ENCODE measurements around the gene TERT. TPM values are rescaled to one million over a fixed set of nuclear protein-coding genes. Genes with fewer than 3 reads are reported as not detected.

Gene TERT
- total and polyA plus RNA-seq, 2 of the 8 experiments (the other 6 are each of a cell fraction or from before 2014, with no cell fraction given) = 13.1 to 23.1 TPM

- TF ChIP-seq, protein P1, sequence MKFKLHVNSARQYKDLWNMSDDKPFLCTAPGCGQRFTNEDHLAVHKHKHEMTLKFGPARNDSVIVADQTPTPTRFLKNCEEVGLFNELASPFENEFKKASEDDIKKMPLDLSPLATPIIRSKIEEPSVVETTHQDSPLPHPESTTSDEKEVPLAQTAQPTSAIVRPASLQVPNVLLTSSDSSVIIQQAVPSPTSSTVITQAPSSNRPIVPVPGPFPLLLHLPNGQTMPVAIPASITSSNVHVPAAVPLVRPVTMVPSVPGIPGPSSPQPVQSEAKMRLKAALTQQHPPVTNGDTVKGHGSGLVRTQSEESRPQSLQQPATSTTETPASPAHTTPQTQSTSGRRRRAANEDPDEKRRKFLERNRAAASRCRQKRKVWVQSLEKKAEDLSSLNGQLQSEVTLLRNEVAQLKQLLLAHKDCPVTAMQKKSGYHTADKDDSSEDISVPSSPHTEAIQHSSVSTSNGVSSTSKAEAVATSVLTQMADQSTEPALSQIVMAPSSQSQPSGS (IDR thresholded peaks at IDR 0.05; ENCODE audit: low read length) = no peak
- no peak for TF ChIP-seq BCL11A (IDR thresholded peaks at IDR 0.05; ENCODE audit: low read depth in 2 of 2, low read length in 2 of 2)
- TF ChIP-seq RXRA (IDR thresholded peaks at IDR 0.05; ENCODE audit: insufficient read depth, low read depth, low read length) = no peak
- TF ChIP-seq SP2 (IDR thresholded peaks at IDR 0.05; ENCODE audit: low read length) = no peak
- no peak for TF ChIP-seq SAP30 (IDR thresholded peaks at IDR 0.05; ENCODE audit: insufficient read depth, insufficient replicate concordance, low read length)
- TF ChIP-seq GABPA (IDR thresholded peaks at IDR 0.05; ENCODE audit: borderline replicate concordance, insufficient read depth, low read length) = no peak
- TF ChIP-seq NANOG (IDR thresholded peaks at IDR 0.05; ENCODE audit: insufficient read depth, low read depth, low read length, poor library complexity, severe bottlenecking) = no peak
- no peak for TF ChIP-seq KDM1A (IDR thresholded peaks at IDR 0.05; ENCODE audit: borderline replicate concordance, low read length)
- TF ChIP-seq TAF7 (optimal IDR thresholded peaks at IDR 0.05; ENCODE audit: borderline replicate concordance, low read depth, low read length) = no peak
- 0 out of 2 replicates have a peak, but pooled peaks have one; percentile 18 for TF ChIP-seq TAF1 (IDR thresholded peaks at IDR 0.05; ENCODE audit: low read depth, low read length)
- no peak for TF ChIP-seq E2F6 (IDR thresholded peaks at IDR 0.05)
- TF ChIP-seq CBX5 (IDR thresholded peaks at IDR 0.05; ENCODE audit: low read depth, low read length) = no peak
- no peak for TF ChIP-seq POLR2A (IDR thresholded peaks at IDR 0.05; ENCODE audit: control extremely low read depth in 1 of 2, low read depth in 2 of 2, low read length in 2 of 2)
- TF ChIP-seq RFX5 (IDR thresholded peaks at IDR 0.05; ENCODE audit: borderline replicate concordance, low read depth, low read length) = no peak
- no peak for TF ChIP-seq USF2 (IDR thresholded peaks at IDR 0.05; ENCODE audit: low read length)
- TF ChIP-seq CTBP2 (IDR thresholded peaks at IDR 0.05; ENCODE audit: borderline replicate concordance, insufficient read depth, insufficient read length, low read length) = no peak
- TF ChIP-seq SIX5 (IDR thresholded peaks at IDR 0.05; ENCODE audit: low read depth, low read length) = no peak
- TF ChIP-seq POLR2AphosphoS5 (IDR thresholded peaks at IDR 0.05; ENCODE audit: low read depth, low read length) = no peak
- no peak for TF ChIP-seq ASH2L (IDR thresholded peaks at IDR 0.05; ENCODE audit: low read length)
- peak; percentile 6; the same call in 1 of the 2 replicates for TF ChIP-seq RBBP5 (IDR thresholded peaks at IDR 0.05; ENCODE audit: borderline replicate concordance, low read depth, low read length)
Observed at GRCh38 chr5:1294835-1295649, at the start of gene TERT (continued).
